ENCODE data around the gene ZNF69. TPM values are rescaled to one million over a fixed set of nuclear protein-coding genes. Genes with fewer than 3 reads are reported as not detected.
A peak's percentile ranks its signal among the peaks of the same experiment; 100 is the strongest.

The ZNF69 gene
- total and polyA plus RNA-seq, 2 of the 13 experiments (the other 11 are each of a cell fraction or from before 2014, with no cell fraction given) = 9.6 to 21.0 TPM

GRCh38 chr19:11924886-11925650, 37.5 kb downstream of the ZNF69 start, which contains the start of gene ZNF700 (continued):
- TF ChIP-seq ARID4A (CRISPR knock-in tag; IDR thresholded peaks at IDR 0.05; ENCODE audit: borderline replicate concordance) (peak; percentile 74; the same call in 1 of the 2 replicates), MAFF (IDR thresholded peaks at IDR 0.05; ENCODE audit: low read depth, low read length) (no peak), ZNF34 (CRISPR knock-in tag; IDR thresholded peaks at IDR 0.05; ENCODE audit: borderline replicate concordance) (no peak), CEBPG (CRISPR knock-in tag; IDR thresholded peaks at IDR 0.05) (peak; percentile 32; the same call in 1 of the 2 replicates), TRIM24 (CRISPR knock-in tag; IDR thresholded peaks at IDR 0.05) (no peak), ZNF225 (CRISPR knock-in tag; IDR thresholded peaks at IDR 0.05) (no peak), MTERF4 (CRISPR knock-in tag; IDR thresholded peaks at IDR 0.05) (no peak), HOXA3 (CRISPR knock-in tag; IDR thresholded peaks at IDR 0.05) (no peak; the same call in none of the 2 replicates), NFAT5 (CRISPR knock-in tag; IDR thresholded peaks at IDR 0.05) (no peak; the same call in 1 of the 2 replicates), REXO4 (CRISPR knock-in tag; IDR thresholded peaks at IDR 0.05; ENCODE audit: borderline replicate concordance) (no peak), HIC2 (CRISPR knock-in tag; IDR thresholded peaks at IDR 0.05; ENCODE audit: low read depth) (0 out of 2 replicates have a peak, but pooled peaks have one; percentile 10), RFXANK (CRISPR knock-in tag; IDR thresholded peaks at IDR 0.05) (0 out of 2 replicates have a peak, but pooled peaks have one; percentile 45), ARNTL (CRISPR knock-in tag; IDR thresholded peaks at IDR 0.05) (no peak; the same call in 1 of the 2 replicates), SNAI1 (CRISPR knock-in tag; IDR thresholded peaks at IDR 0.05; ENCODE audit: borderline replicate concordance) (no peak), KLF16 (CRISPR knock-in tag; IDR thresholded peaks at IDR 0.05) (no peak; a peak in 1 of 4 replicates)
